Large intestine (tissue), 3 donors: ENCODE results near the gene SPHKAP. TPM values are rescaled to one million over a fixed set of nuclear protein-coding genes. Genes with fewer than 3 reads are reported as not detected.

ENCODE experiments used
- DNase-seq, 2 donors: peaks; one replicate each; pipeline versions ENCODE4 v3.0.0 to v3.0.0-alpha.2; 2013
- H3K27ac ChIP-seq: one replicate; pipeline ENCODE4 v1.5.1; 2013; ENCODE audit warnings: low read length
- H3K27me3 ChIP-seq: 2 replicates; pipeline ENCODE4 v1.6.1; 2013; ENCODE audit warnings: low read length; ENCODE audit not compliant: control insufficient read depth, insufficient read depth
- H3K36me3 ChIP-seq: 2 replicates; pipeline ENCODE4 v1.6.1; 2013; ENCODE audit warnings: low read length; ENCODE audit not compliant: control insufficient read depth, insufficient read depth
- H3K4me1 ChIP-seq: one replicate; pipeline ENCODE4 v1.6.1; 2013; ENCODE audit warnings: low read length; ENCODE audit not compliant: control insufficient read depth, insufficient read depth
- H3K4me3 ChIP-seq: one replicate; pipeline ENCODE4 v1.5.1; 2013; ENCODE audit warnings: low read length
- H3K9me3 ChIP-seq: one replicate; pipeline ENCODE4 v1.6.1; 2013; ENCODE audit warnings: mild to moderate bottlenecking, low read depth, low read length, moderate library complexity; ENCODE audit not compliant: control insufficient read depth
- WGBS: methylation state at CpG from one replicate; pipeline ENCODE4 v1.1.5; 2013; ENCODE audit warnings: low lambda C conversion rate; ENCODE audit not compliant: insufficient coverage; 5-methylcytosine and 5-hydroxymethylcytosine counted together
- polyA plus RNA-seq: library from polyadenylated mRNA; unstranded; fragments of 120-200 nt; gene quantifications from one replicate; pipeline ENCODE4 v1.2.1, GENCODE V29; 2013

The SPHKAP gene
- polyA plus RNA-seq, 1 donor: 0.16 TPM

- no peaks in the 10 kb centered on the region for H3K4me1 ChIP-seq
- H3K27ac ChIP-seq: no peak overlapping the region
- no peaks in the 10 kb centered on the region for H3K9me3 ChIP-seq
- H3K36me3 ChIP-seq: no peaks in the 10 kb centered on the region
- DNase-seq: no peak
- H3K27me3 ChIP-seq: no peaks in the 10 kb centered on the region
- no peak overlapping the region for H3K4me3 ChIP-seq
- WGBS: no CpG with 5 or more reads among the region's 2 CpGs
Measured at GRCh38 chr2:228065686-228066085, 115.8 kb downstream of the SPHKAP start.

DNA sequence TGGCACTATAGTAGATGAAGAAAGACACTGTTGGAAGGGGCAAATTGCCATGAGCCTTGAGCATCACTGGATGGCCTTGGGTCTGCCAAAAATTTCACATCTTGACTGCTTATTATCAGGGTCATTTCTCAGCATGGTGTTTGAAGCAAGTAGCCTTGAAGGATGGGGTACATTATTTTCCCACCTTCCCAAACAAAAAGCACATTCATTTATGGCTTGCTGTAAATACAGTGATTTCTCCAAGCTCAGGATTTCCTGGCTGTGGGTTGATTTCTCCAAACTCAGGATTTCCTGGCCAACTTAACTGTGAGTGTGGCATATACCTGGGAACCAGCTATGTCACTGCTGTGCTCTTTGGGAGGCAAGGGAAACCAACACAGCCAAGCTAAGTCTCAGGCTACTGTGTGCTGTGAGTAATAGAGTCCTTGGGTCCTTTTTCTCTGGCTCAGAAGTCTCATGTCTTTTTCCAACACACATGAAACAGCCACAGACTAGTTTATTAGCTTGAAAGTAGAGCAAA, 116.6 kb downstream of the SPHKAP start:
- Histone ChIP-seq H3K36me3 (no peaks in the 10 kb centered on the region), H3K9me3 (no peaks in the 10 kb centered on the region), H3K4me1 (no peaks in the 10 kb centered on the region), H3K27ac (no peak overlapping the region), H3K4me3 (no peak overlapping the region), H3K27me3 (no peaks in the 10 kb centered on the region)
- no peak for DNase-seq

- H3K27ac ChIP-seq: no peak overlapping the region
- no peaks in the 10 kb centered on the region for H3K9me3 ChIP-seq
- no peaks in the 10 kb centered on the region for H3K36me3 ChIP-seq
- no peaks in the 10 kb centered on the region for H3K27me3 ChIP-seq
- no peak for DNase-seq
- H3K4me1 ChIP-seq: no peaks in the 10 kb centered on the region
- WGBS: 74% methylated on average over 3 of the region's 4 CpGs
- no peak overlapping the region for H3K4me3 ChIP-seq
Measured at GRCh38 chr2:228064024-228064423, 117.5 kb downstream of the SPHKAP start.

GRCh38 chr2:228063558-228063957, 117.9 kb downstream of the SPHKAP start:
- WGBS: no CpG with 5 or more reads among the region's 1 CpG
- Histone ChIP-seq H3K36me3 (no peaks in the 10 kb centered on the region), H3K4me3 (no peak overlapping the region), H3K4me1 (no peaks in the 10 kb centered on the region), H3K27me3 (no peaks in the 10 kb centered on the region), H3K27ac (no peak overlapping the region), H3K9me3 (no peaks in the 10 kb centered on the region)
- DNase-seq: no peak

DNA sequence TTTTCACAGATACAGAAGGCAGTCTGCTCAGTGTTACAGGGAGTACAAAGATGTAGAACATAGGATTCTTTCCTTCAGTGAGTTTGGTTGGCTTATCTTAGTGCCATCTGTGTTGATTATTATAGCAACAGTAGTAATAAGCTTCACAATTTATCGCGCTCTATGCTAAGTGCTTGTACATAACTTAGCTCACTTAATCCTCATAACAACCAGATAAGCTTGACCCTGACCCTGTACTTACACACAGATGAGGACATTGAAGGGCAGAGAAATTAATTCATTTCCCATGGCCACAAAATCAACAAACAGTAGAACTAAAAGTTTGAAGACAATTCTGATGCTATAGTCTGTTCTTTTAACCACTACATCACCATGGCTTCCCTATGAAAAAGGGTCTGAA, 121.8 kb downstream of the SPHKAP start:
- no peak overlapping the region for H3K4me3 ChIP-seq
- no peaks in the 10 kb centered on the region for H3K36me3 ChIP-seq
- no CpG with 5 or more reads among the region's 2 CpGs for WGBS
- no peaks in the 10 kb centered on the region for H3K9me3 ChIP-seq
- H3K27ac ChIP-seq: no peak overlapping the region
- no peaks in the 10 kb centered on the region for H3K4me1 ChIP-seq
- no peak for DNase-seq
- H3K27me3 ChIP-seq: no peaks in the 10 kb centered on the region

DNA sequence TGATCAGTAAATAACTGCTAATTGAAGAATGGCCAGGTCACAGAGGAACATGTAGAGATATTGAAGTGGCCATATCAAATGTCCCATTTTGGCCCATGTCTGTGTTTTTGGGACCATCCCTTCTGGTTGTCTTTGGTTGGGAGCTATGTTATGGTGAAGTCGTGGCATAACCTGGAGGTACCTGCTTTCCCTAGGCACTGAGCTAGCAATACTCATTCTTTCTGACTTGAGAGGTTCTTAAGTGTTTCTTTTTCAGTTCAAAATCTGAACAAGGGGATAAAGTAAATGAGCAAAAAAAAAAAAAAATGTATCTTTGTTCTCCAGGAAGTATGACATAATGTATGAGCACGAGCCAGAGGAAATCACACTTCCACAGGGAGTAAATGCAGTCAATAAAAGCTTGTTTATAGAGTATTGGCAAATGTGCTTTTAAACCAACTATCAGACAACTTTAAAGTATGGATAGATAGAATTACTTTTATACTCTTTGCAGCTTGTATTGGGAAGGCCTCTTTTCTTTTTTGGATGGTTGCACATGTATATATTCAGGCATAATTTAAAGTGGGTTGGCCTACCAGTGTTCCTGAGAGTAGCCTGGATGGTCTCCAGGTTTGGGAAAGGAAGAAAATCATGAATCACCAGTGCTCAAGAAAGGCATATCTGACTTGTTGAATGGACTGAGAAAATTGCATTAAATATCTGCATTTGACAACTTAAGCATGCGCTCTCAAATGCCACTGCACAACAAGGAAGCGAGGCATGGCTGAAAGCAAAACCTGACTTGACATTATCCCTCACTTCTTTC, 125.0 kb downstream of the SPHKAP start:
- Histone ChIP-seq H3K36me3 (no peaks in the 10 kb centered on the region), H3K27me3 (no peaks in the 10 kb centered on the region), H3K27ac (no peak overlapping the region), H3K4me3 (no peak overlapping the region), H3K4me1 (no peaks in the 10 kb centered on the region), H3K9me3 (no peaks in the 10 kb centered on the region)
- DNase-seq: no peak
- WGBS: no CpG with 5 or more reads among the region's 4 CpGs

GRCh38 chr2:228048838-228049490, 132.5 kb downstream of the SPHKAP start:
- 43% methylated on average over 1 of the region's 5 CpGs for WGBS
- Histone ChIP-seq H3K36me3 (no peaks in the 10 kb centered on the region), H3K27me3 (no peaks in the 10 kb centered on the region), H3K4me1 (no peaks in the 10 kb centered on the region), H3K27ac (no peak overlapping the region), H3K9me3 (no peaks in the 10 kb centered on the region), H3K4me3 (no peak overlapping the region)
- DNase-seq: peak; percentile 3 to 33

GRCh38 chr2:228040995-228041394, 140.5 kb downstream of the SPHKAP start:
- DNase-seq: no peak
- no peaks in the 10 kb centered on the region for H3K27me3 ChIP-seq
- H3K9me3 ChIP-seq: no peaks in the 10 kb centered on the region
- H3K4me1 ChIP-seq: no peaks in the 10 kb centered on the region
- no CpG with 5 or more reads among the region's 2 CpGs for WGBS
- H3K4me3 ChIP-seq: no peak overlapping the region
- H3K36me3 ChIP-seq: no peaks in the 10 kb centered on the region
- no peak overlapping the region for H3K27ac ChIP-seq

DNA sequence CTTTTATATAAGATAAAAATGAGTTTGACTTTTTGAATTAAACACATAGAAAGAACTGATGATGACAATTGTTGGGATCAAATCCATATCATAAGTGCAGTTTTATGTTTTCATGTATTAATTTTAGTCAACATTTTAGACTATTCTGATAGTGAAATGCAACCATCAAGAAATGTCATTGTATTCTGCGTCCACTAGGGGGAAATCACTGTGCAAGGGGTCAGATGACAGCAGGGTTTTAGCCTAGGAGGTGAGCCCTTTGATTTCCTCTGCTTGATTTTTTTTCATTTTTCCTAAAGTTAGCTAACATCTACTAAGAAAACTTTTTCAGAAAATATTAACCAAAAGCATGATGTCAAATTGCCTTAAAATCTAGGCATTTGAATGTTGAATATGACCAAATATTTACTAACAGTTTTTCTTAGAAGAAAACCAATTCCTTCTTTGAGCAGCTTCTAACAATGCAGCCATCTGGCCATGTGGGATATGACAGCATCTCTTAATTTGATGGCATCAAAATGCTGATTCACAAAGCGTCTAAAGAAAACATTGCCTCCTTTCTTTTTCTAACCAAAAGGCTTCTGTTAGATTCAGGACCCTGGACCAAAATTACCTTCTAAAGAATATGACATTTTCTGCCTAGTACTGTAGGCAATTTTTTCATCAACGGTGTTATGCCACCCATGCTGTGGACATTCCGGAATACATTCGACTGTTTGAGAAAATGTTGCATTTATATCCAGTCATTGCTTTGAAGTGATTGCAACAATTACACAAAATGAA, 141.5 kb downstream of the SPHKAP start:
- Histone ChIP-seq H3K4me1 (no peaks in the 10 kb centered on the region), H3K36me3 (no peaks in the 10 kb centered on the region), H3K9me3 (no peaks in the 10 kb centered on the region), H3K27ac (no peak overlapping the region), H3K27me3 (no peaks in the 10 kb centered on the region), H3K4me3 (no peak overlapping the region)
- 70% methylated on average over 2 of the region's 5 CpGs for WGBS
- DNase-seq: no peak

DNA sequence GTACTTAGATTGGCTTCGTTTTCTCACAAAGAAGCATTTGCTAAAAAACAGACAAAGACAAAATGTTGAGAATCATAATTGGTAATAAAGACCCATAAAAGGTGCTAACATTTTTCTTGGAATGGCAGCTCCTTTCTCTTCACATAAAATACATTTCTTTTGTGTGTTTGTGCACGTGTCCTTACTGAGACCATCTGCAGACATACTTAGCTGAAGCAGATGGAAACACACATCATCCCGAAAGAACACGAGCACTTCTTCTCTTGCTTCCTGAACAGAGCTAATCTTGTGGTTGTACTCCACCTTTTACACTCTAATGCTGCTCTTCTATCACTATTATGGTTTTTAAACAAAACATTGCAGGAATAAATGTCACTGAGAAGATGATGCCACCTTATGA, 142.5 kb downstream of the SPHKAP start:
- H3K4me3 ChIP-seq: no peak overlapping the region
- H3K9me3 ChIP-seq: no peaks in the 10 kb centered on the region
- no CpG with 5 or more reads among the region's 4 CpGs for WGBS
- H3K27ac ChIP-seq: no peak overlapping the region
- no peaks in the 10 kb centered on the region for H3K4me1 ChIP-seq
- no peaks in the 10 kb centered on the region for H3K36me3 ChIP-seq
- no peak for DNase-seq
- H3K27me3 ChIP-seq: no peaks in the 10 kb centered on the region
